OCI-LY3 (cell line): ENCODE results near the gene MSI2.
A peak's percentile ranks its signal among the peaks of the same experiment; 100 is the strongest.

Experiments used
- H2AFZ ChIP-seq: fragments of 200-600, 300-600 bp; shearing (Covaris generic); 2 replicates; pipeline ENCODE4 v1.6.0; 2014; ENCODE audit warnings: antibody characterized with exemption, low read depth, low read length
- H3K27ac ChIP-seq: fragments of 200-600, 300-600 bp; sonication (generic); 2 replicates; pipeline ENCODE4 v1.5.1; 2014; ENCODE audit warnings: mild to moderate bottlenecking, low read length, moderate library complexity, mixed read lengths
- H3K27me3 ChIP-seq: fragments of 200-600, 300-600 bp; sonication (generic); 2 replicates; pipeline ENCODE4 v1.6.1; 2014; ENCODE audit warnings: low read depth, low read length, mixed read lengths
- H3K36me3 ChIP-seq: fragments of 200-600, 300-600 bp; sonication (generic); replicated peaks from 2 replicates; pipeline ENCODE3; 2014; ENCODE audit warnings: low read depth, low read length, mixed read lengths
- H3K4me1 ChIP-seq: fragments of 300-600, 200-600 bp; sonication (generic); 2 replicates; pipeline ENCODE4 v1.6.1; 2014; ENCODE audit warnings: low read length, mixed read lengths
- H3K4me2 ChIP-seq: fragments of 200-600, 300-600 bp; sonication (generic); 2 replicates; pipeline ENCODE4 v1.6.1; 2014; ENCODE audit warnings: low read length, mixed read lengths
- H3K4me3 ChIP-seq: fragments of 300-600, 200-600 bp; sonication (generic); 2 replicates; pipeline ENCODE4 v1.5.1; 2014; ENCODE audit warnings: antibody characterized with exemption, mild to moderate bottlenecking, low read length, moderate library complexity
- H3K79me2 ChIP-seq: fragments of 300-600, 200-600 bp; shearing (Covaris generic); 2 replicates; pipeline ENCODE4 v1.6.1; 2014; ENCODE audit warnings: mild to moderate bottlenecking, low read length, mixed read lengths
- H3K9ac ChIP-seq: fragments of 300-600, 200-600 bp; shearing (Covaris generic); 2 replicates; pipeline ENCODE4 v1.6.0; 2014; ENCODE audit warnings: mild to moderate bottlenecking, low read length, moderate library complexity
- H3K9me3 ChIP-seq: fragments of 200-600, 300-600 bp; shearing (Covaris generic); 2 replicates; pipeline ENCODE4 v1.6.1; 2014; ENCODE audit warnings: low read length, mixed read lengths; ENCODE audit not compliant: insufficient read depth
- H4K20me1 ChIP-seq: fragments of 200-600, 300-600 bp; sonication (generic); 2 replicates; pipeline ENCODE4 v1.6.1; 2016; ENCODE audit warnings: low read length, mixed read lengths; ENCODE audit not compliant: insufficient read depth
- CTCF ChIP-seq: fragments of 200-600, 300-600 bp; sonication (generic); IDR thresholded peaks from 2 replicates; pipeline ENCODE4 v1.5.1; 2014; ENCODE audit warnings: antibody characterized with exemption, low read length, low read depth
- EZH2phosphoT487 ChIP-seq: fragments of 200-600 bp; shearing (Covaris generic); IDR thresholded peaks from 2 replicates; pipeline ENCODE4 v1.6.1; 2018; ENCODE audit warnings: antibody characterized with exemption, mixed run types, low read depth

The MSI2 gene

GRCh38 chr17:57622306-57622682, 366.0 kb downstream of the MSI2 start:
- Histone ChIP-seq H2AFZ (no peak overlapping the region), H3K79me2 (no peaks in the 10 kb centered on the region), H3K36me3 (peaks cover 14% of the 10 kb centered on the region), H4K20me1 (no peaks in the 10 kb centered on the region), H3K27ac (peak overlapping the region; percentile 95), H3K4me1 (peaks cover 64% of the 10 kb centered on the region), H3K9ac (peak overlapping the region; percentile 75), H3K4me2 (peak overlapping the region; percentile 89), H3K4me3 (peak overlapping the region; percentile 47; the same call in 1 of the 2 replicates), H3K9me3 (no peaks in the 10 kb centered on the region), H3K27me3 (no peaks in the 10 kb centered on the region)
- TF ChIP-seq EZH2phosphoT487 (no peak), CTCF (no peak)

- peak overlapping the region; percentile 89 for H3K4me2 ChIP-seq
- peaks cover 16% of the 10 kb centered on the region for H3K36me3 ChIP-seq
- H3K79me2 ChIP-seq, result no peaks in the 10 kb centered on the region
- TF ChIP-seq CTCF, result no peak
- no peak for TF ChIP-seq EZH2phosphoT487
- no peak overlapping the region for H2AFZ ChIP-seq
- H3K9ac ChIP-seq, result peak overlapping the region; percentile 75
- H4K20me1 ChIP-seq, result no peaks in the 10 kb centered on the region
- no peaks in the 10 kb centered on the region for H3K9me3 ChIP-seq
- peaks cover 70% of the 10 kb centered on the region for H3K4me1 ChIP-seq
- H3K27me3 ChIP-seq, result no peaks in the 10 kb centered on the region
- peak overlapping the region; percentile 61 for H3K4me3 ChIP-seq
- peak overlapping the region; percentile 95 for H3K27ac ChIP-seq
Measured at GRCh38 chr17:57622683-57623433, 366.5 kb downstream of the MSI2 start.

GRCh38 chr17:57623620-57624019, 367.3 kb downstream of the MSI2 start:
- Histone ChIP-seq H3K27ac (peak overlapping the region; percentile 95), H3K27me3 (no peaks in the 10 kb centered on the region), H4K20me1 (no peaks in the 10 kb centered on the region), H3K4me3 (peak overlapping the region; percentile 61), H3K9me3 (no peaks in the 10 kb centered on the region), H3K79me2 (no peaks in the 10 kb centered on the region), H3K4me2 (peak overlapping the region; percentile 89), H3K36me3 (peaks cover 22% of the 10 kb centered on the region), H3K9ac (peak overlapping the region; percentile 75), H2AFZ (no peak overlapping the region), H3K4me1 (peaks cover 78% of the 10 kb centered on the region)
- no peak for TF ChIP-seq CTCF
- TF ChIP-seq EZH2phosphoT487, result no peak

GRCh38 chr17:57624386-57624785, 368.1 kb downstream of the MSI2 start:
- H3K4me2 ChIP-seq, result peak overlapping the region; percentile 89
- no peak overlapping the region for H2AFZ ChIP-seq
- peak overlapping the region; percentile 61 for H3K4me3 ChIP-seq
- no peaks in the 10 kb centered on the region for H3K9me3 ChIP-seq
- peaks cover 24% of the 10 kb centered on the region for H3K36me3 ChIP-seq
- no peaks in the 10 kb centered on the region for H3K27me3 ChIP-seq
- H3K4me1 ChIP-seq, result peaks cover 82% of the 10 kb centered on the region
- no peaks in the 10 kb centered on the region for H3K79me2 ChIP-seq
- TF ChIP-seq CTCF (no peak), EZH2phosphoT487 (no peak)
- H4K20me1 ChIP-seq, result no peaks in the 10 kb centered on the region
- H3K9ac ChIP-seq, result peak overlapping the region; percentile 75
- peak overlapping the region; percentile 95 for H3K27ac ChIP-seq
